UCSD-AML1 (cell line): Measurements from ENCODE around the gene NAT14.
A peak's percentile ranks its signal among the peaks of the same experiment; 100 is the strongest.

Experiments
- DNase-seq: peaks from one replicate; lab custom pipeline; 2025; ENCODE audit not compliant: unreplicated experiment; lab: John Stamatoyannopoulos, UW

The NAT14 gene

GRCh38 chr19:55452749-55453346 is 32.1 kb upstream of the NAT14 start:
- DNase-seq, result no peak

DNA sequence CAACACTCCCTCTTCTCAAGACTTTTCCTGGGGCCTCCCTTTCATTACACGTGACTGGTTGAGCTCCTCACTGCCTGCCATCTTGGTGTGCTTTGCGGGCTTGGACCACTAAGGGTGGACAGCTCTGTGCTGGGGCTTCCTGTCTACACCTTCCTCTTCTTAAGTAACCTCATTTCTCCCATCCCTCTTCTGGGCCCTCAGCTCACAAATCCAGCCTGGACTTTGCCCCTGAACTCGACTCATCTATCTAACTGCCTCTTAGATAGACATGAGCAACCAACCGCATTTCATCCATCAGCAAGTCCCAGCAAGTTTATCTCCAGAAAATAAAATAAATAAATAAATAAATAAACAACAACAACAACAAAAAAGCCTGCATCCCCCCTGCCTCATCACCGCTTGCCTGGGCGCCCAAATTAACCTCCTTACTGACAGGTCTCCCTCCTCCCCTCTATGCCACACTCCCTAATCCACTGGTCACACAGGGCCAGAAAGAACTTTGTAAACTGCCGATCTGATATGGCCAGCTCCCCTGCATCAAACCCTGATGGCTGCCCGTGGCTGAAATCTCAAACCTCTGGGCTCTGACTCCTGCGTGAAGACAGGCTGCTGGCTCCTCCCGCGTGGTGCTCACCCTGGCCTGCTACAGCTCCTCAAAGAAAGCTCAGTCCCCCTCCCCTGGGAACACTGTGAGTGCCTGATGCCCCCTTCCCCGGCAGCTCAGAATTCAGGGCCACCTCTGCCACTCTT is 31.3 kb upstream of the NAT14 start:
- DNase-seq, result no peak

DNA sequence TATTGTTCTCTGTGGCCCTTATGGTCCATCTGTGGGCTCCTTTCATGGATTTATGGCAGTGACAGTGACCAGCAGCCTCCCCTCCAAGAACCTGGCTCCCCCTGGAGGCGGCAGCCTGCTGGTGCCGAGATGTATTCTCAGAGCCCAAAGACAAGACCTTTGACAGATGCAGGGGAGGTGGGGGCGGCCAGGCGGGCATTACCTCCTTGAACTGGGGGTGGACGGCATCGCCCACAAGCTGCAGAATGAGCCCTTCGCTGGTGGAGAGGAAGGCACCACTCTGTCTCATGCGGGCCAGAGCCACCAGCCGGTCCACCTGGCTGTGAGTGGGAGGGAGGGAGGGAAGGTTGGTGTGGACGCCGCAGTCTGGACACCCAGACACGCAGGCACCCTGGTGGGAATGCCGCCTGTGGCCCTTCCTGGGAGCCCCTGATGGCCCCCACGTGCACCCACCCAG is 30.2 kb upstream of the NAT14 start:
- DNase-seq, result peak; percentile 50

DNA sequence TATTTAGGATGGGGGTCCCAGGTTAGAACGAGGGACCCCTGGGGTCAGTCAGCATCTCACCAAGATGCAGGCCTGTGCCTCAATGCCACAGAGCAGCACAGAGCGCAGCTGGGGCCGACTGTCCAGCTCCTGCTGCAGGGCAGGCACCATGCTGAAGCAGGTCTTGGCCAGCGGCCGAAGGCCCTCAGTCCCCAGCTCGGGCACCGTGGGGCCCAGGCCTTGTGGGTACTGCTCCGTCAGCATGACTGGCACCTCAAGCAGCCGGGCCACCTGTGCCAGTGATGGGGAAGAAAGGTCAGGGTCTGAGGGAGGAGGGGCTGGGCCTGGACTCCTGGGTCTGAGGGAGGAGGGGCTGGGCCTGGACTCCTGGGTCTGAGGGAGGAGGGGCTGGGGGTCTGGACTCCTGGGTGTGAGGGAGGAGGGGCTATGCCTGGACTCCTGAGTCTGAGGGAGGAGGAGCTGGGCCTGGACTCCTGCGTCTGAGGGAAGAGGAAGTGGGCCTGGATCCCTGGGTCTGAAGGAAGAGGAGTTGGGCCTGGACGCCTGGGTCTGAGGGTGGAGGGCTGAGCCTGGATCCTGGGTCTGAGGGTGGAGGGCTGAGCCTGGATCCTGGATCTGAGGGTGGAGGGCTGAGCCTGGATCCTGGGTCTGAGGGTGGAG is 29.3 kb upstream of the NAT14 start:
- DNase-seq, result no peak

DNA sequence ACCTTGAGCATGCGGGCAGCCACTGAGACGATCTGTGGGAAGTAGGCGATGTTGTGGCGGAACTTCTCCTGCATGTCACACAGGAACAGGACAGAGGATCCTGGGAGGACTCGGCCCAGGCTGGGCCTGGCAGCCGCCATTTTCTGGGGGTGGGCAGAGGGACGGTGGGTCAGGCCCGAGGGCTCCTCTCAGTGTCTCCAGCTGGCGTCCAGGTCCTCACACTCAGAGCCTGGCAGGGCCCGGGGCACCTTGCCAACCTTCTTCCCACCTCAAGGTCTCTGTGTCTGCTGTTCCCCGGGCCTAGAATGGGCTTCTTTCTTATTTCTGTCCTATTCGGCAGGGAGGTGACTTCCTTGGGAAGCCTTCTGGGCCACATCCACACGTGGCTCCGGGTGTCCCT is 28.6 kb upstream of the NAT14 start:
- no peak for DNase-seq

GRCh38 chr19:55457683-55458457 is 27.1 kb upstream of the NAT14 start:
- DNase-seq, result no peak

GRCh38 chr19:55459551-55459949 is 25.4 kb upstream of the NAT14 start:
- DNase-seq, result no peak

- DNase-seq, result no peak
Measured at GRCh38 chr19:55459950-55460657, 24.9 kb upstream of the NAT14 start.

GRCh38 chr19:55460670-55461258 is 24.2 kb upstream of the NAT14 start:
- DNase-seq, result peak; percentile 68

- peak; percentile 100 for DNase-seq
Measured at GRCh38 chr19:55461259-55461973, 23.6 kb upstream of the NAT14 start, which contains the start of gene ISOC2. ISOC2 (minus strand) TSS chr19:55461642; CDS start chr19:55456486, 5,156 bp downstream.

DNA sequence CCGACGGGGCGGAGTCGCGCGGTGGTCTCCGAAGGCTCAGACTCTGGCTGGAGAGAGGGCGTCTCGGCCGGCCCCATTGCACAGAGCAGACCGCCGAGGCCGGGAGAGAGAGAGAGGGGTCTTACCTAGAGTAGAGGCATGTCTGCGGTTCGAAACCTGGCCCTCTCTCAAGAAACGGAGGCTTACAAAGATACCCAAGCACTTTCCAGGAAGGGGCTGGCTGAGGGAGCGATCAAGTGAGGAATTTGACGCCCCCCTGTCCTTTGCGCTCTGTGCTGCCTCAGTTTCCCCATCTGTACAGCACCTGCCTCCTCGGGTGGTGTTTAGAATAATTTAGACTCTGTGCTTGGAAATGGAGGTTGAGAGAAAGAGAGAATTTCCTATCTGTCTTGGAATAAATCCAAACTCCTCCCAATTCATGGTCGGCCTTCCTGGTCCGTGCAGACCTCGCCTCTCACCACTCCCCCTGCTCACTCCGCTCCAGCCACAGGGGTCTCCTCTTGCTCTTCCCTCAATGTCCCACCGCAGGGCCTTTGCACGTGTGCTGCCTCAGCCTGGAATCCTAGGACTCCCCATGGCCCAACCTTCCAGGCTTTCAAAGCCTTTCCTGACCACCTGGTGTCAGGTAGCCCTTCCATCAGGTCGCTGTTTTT is 22.9 kb upstream of the NAT14 start:
- DNase-seq, result no peak

- DNase-seq, result no peak
Measured at GRCh38 chr19:55462722-55463121, 22.3 kb upstream of the NAT14 start.

DNA sequence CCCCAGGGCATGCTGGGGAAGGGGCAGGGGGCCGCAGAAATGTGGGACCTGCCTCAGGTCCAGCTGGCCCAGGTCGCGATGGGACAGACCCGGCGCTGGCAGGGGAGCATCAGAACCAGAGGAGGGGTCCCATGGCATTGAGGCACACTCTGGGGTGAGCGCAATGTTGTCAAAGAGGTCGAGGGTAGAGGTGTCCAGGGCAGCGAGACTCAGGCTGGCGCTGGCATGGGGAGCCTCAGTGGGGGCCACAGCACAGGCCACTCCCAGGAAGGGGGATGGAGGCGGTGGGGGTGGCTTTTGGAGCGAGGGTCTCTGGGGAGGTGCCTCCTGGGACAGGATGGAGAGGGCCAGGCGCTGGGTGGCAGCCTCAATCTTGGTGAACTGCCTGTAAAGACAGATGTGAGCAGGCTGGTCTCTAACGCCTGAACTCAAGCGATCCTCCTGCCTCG is 21.4 kb upstream of the NAT14 start:
- no peak for DNase-seq

DNA sequence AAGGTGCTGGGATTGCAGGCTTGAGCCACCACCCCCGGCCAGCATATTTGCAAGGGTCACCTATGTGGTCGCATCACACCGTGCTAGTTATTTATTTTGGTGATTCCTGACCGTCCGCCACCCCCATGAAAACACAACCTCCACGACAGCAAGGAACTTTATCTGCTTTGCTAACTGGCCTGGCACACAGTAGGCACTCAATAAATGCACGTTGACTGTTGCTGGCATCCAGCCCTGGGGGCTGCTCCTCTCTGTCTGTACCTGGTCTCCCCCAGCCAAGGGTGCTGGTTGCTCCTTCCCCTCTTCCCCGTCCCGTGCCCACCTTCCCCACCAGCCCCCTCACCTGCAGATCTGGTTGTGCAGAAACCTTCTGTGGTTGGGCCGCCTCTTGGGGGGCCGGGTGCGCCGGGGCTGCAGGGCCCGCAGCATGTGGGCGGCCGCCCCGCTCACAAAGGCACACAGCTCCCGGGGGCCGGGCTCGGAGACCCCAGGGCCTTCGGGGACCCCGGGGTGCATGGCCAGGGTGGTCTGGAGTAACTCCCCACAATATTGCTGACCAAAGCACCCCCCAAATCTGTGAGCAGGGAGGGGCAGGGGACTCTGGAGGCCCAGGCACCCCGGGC is 20.8 kb upstream of the NAT14 start:
- DNase-seq, result no peak

DNA sequence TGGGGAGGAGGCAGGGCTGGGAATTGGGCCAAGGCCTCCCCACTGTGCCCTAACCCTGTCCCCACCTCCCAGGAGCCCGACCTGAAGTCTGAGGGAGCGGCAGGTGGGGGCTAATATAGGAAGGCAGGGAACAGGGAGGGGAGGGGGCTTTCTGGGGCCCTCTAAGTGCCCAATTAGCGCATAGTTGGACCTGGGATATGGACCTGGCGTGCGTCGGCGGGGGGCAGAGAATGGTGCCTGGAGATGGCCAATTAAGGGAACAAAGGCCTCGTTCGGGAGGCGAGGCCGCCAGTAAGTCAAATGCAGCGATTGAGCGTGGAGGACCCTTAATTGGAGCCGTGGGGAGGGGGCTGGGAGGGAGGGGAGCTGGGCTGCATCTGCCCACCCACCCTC is 20.3 kb upstream of the NAT14 start, which contains the start of gene C19orf85:
Gene C19orf85 (minus strand): TSS at position 90 of the 393 bp plus-strand sequence. CDS start 197 bp downstream, outside the sequence.
- DNase-seq, result no peak

GRCh38 chr19:55465460-55466240 is 19.3 kb upstream of the NAT14 start:
- no peak for DNase-seq

- DNase-seq, result no peak
Measured at GRCh38 chr19:55466241-55466614, 18.8 kb upstream of the NAT14 start.
